Upper lobe of right lung (tissue), 1 donor: Measurements from ENCODE around the gene PUM1. TPM values are rescaled to one million over a fixed set of nuclear protein-coding genes. Genes with fewer than 3 reads are reported as not detected.

ENCODE experiments used
- ATAC-seq: fragments of 200-7000 bp; cut with Tn5 transposase; one replicate; pipeline ENCODE4 v1.9.1; 2020; ENCODE audit warnings: mild to moderate bottlenecking, moderate library complexity
- DNase-seq: peaks from one replicate; pipeline ENCODE4 v3.0.0-alpha.2; 2020
- H3K27ac ChIP-seq: fragments of 200-600 bp; one replicate; pipeline ENCODE4 v1.8.0; 2022
- H3K27me3 ChIP-seq: fragments of 200-600 bp; one replicate; pipeline ENCODE4 v1.8.0; 2022; ENCODE audit warnings: mild to moderate bottlenecking
- H3K36me3 ChIP-seq: fragments of 200-600 bp; one replicate; pipeline ENCODE4 v1.8.0; 2022
- H3K4me1 ChIP-seq: fragments of 200-600 bp; one replicate; pipeline ENCODE4 v1.8.0; 2022
- H3K4me3 ChIP-seq: fragments of 200-600 bp; one replicate; pipeline ENCODE4 v1.8.0; 2022; ENCODE audit warnings: mild to moderate bottlenecking
- H3K9me3 ChIP-seq: fragments of 200-600 bp; one replicate; pipeline ENCODE4 v1.8.0; 2022
- intact Hi-C: fragments of 100-400 bp; cut with DNase I; formaldehyde crosslinking; loops from one replicate; pipeline ENCODE4 v1.11.0; 2022
- total RNA-seq: library from RNA; stranded (reverse); fragmentation: NEBNext Ultra II Directional; extraction: Animal tissue kit (Norgen Biotek cat#: 25700); gene quantifications from one replicate; pipeline ENCODE4 v1.2.1, GENCODE V29; 2021
- TF ChIP-seq, protein P1 (sequence below): fragments of 200-600 bp; IDR thresholded peaks from one replicate; pipeline ENCODE4 v1.8.0; 2022; ENCODE audit warnings: antibody characterized with exemption
- donor health status: DM: no; HTN: yes; CAD: no; lungs with severe emphysema.

PUM1 gene
- total RNA-seq, 1 donor from 2014 or later = 117 TPM

DNA sequence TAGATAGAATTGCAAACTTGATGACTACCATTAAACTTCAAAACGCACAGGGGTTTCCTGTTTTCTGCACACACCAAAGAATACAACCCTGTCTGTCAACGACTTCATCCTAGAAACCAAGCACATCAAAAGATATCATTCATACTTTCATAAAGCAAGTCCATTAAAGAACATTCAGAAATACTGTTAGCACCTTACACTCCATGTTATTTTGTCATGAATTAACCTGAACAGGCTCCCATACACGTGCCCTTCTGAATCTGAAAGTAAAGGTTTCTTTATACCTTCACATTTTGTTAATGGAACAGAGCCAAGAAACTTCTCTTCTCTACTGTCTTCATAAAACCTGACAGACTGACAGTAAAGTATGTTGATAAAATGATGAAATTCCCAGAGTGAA is 46.1 kb downstream of the PUM1 start:
- Histone ChIP-seq H3K4me3 (no peak overlapping the region), H3K27me3 (no peaks in the 10 kb centered on the region), H3K9me3 (no peaks in the 10 kb centered on the region), H3K36me3 (no peaks in the 10 kb centered on the region), H3K4me1 (peaks cover 52% of the 10 kb centered on the region), H3K27ac (no peak overlapping the region)
- DNase-seq (no peak), ATAC-seq (no peak)
- intact Hi-C loops = no loop called here
- TF ChIP-seq, protein P1, sequence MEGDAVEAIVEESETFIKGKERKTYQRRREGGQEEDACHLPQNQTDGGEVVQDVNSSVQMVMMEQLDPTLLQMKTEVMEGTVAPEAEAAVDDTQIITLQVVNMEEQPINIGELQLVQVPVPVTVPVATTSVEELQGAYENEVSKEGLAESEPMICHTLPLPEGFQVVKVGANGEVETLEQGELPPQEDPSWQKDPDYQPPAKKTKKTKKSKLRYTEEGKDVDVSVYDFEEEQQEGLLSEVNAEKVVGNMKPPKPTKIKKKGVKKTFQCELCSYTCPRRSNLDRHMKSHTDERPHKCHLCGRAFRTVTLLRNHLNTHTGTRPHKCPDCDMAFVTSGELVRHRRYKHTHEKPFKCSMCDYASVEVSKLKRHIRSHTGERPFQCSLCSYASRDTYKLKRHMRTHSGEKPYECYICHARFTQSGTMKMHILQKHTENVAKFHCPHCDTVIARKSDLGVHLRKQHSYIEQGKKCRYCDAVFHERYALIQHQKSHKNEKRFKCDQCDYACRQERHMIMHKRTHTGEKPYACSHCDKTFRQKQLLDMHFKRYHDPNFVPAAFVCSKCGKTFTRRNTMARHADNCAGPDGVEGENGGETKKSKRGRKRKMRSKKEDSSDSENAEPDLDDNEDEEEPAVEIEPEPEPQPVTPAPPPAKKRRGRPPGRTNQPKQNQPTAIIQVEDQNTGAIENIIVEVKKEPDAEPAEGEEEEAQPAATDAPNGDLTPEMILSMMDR = no peak

DNA sequence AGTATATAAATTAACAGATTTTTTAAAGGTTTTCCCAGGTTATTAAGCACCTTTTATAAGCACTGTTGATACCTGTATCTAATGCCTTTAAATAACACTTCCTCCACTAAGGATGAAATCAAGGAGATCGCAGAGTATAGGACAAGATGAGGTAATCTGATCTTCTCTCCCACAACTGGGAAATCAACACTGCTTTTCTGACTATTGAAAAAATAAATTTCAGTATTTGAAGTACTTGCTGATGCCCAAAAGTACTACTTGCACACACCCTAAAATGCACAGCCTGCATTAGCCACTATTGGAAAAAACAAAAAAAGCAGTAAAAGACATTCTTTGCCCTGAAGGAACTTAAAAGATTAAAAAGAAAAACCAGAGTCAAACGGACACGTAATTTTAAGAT is 48.6 kb downstream of the PUM1 start:
- Histone ChIP-seq H3K27me3 (no peaks in the 10 kb centered on the region), H3K4me1 (peaks cover 64% of the 10 kb centered on the region), H3K9me3 (no peaks in the 10 kb centered on the region), H3K4me3 (no peak overlapping the region), H3K27ac (no peak overlapping the region), H3K36me3 (no peaks in the 10 kb centered on the region)
- intact Hi-C loops = no loop called here
- TF ChIP-seq, protein P1 = no peak
- ATAC-seq (no peak), DNase-seq (no peak)

- TF ChIP-seq, protein P1 = no peak
- Histone ChIP-seq H3K4me1 (peaks cover 53% of the 10 kb centered on the region), H3K27me3 (no peaks in the 10 kb centered on the region), H3K36me3 (no peaks in the 10 kb centered on the region), H3K4me3 (no peak overlapping the region), H3K27ac (no peak overlapping the region), H3K9me3 (no peaks in the 10 kb centered on the region)
- ATAC-seq (peak; percentile 38), DNase-seq (no peak)
- intact Hi-C loops = no loop called here
These were observed 52.2 kb downstream of the PUM1 start for GRCh38 chr1:31013187-31013864.

- ATAC-seq (no peak), DNase-seq (no peak)
- Histone ChIP-seq H3K36me3 (no peaks in the 10 kb centered on the region), H3K4me1 (peaks cover 58% of the 10 kb centered on the region), H3K27me3 (no peaks in the 10 kb centered on the region), H3K9me3 (no peaks in the 10 kb centered on the region), H3K4me3 (no peak overlapping the region), H3K27ac (no peak overlapping the region)
- TF ChIP-seq, protein P1 = no peak
- intact Hi-C loops = no loop called here
These were observed 53.1 kb downstream of the PUM1 start for GRCh38 chr1:31012210-31012924.

GRCh38 chr1:31011719-31012118 is 53.8 kb downstream of the PUM1 start:
- Histone ChIP-seq H3K27me3 (no peaks in the 10 kb centered on the region), H3K36me3 (peaks cover 2% of the 10 kb centered on the region), H3K4me3 (no peak overlapping the region), H3K9me3 (no peaks in the 10 kb centered on the region), H3K27ac (no peak overlapping the region), H3K4me1 (peaks cover 63% of the 10 kb centered on the region)
- DNase-seq (no peak), ATAC-seq (no peak)
- TF ChIP-seq, protein P1 = no peak
- intact Hi-C loops = no loop called here
